ENCODE measurements around the gene MESP2.

MESP2 gene

DNA sequence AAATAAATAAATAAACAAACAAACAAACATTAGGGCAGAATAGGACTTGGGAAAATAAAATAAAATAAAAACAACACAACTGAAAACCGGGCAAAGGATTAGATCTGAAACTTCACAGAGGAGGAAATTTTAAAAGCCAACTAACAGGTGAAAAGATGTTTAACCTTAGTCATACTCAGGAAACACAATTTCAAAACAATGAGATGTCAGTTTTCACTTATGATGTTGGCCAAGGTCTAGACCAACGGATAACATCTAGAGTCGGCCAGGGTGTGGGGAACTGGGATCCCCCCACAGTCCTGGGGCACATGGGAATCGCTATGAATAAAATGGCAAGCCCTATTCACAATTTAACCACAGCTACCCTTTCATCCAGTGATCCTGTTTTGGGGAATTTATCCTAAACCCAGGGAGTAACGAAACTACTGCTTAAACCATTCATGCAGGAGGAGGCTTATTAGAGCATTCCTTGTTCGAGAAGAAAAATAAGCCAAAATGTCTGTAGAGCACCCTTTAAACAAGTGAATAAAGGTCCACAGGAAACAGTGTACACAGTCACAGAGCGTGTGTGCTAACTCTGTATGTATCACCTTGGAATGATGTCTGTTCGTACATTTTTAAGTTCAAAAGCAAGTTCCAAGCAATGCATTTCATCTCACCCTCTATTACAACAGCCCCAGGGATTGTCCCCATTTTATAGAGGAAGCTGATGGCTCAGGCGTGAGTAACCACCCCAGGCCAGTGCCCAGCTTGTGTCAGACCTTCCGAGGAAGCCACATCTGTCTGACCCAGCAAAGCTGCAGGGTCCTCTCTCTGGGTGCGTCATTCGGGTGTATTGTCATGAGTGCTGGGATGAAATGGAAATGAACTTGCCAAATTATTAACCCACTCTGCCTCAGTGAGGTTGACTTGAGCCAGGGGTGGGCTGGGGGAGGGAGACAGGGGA is 44.8 kb downstream of the MESP2 start:
- DNase-seq: peak; percentile 31

DNA sequence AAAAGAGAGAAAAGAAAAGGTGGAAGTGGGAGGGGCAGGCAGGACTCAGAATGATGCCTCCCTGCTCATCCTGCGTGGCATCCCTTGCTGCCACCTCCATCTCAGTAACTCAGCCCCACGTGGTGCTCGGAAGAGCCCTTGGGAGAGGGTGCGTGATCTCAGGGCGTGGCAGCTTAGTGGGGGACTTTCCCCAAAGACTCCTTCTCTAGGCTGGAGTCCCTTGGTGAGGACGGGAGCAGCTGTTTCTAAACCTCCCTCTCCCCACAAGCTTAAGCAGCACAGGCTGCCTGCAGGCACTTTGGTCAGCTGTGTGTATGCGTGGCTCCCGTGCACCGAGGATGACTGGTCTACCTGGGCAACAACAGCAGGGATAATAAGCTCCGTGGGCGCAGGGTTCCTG is 45.9 kb downstream of the MESP2 start:
- DNase-seq: no peak

DNA sequence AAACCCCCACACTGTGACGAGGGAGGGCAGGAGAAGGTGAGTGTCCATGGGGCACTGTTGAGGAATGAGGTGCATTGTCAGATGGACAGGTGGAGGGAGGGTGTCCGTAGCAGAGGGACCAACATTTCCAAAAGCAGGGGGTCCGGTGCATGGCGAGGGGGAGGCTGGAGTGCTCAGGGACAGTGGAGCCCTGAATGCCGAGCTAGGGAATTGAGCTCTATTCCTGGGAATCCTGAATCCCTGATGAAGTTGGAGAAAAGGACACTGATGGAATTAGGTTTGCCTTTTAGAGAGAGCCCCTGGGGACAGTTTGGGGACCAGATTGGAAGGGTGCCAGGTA is 46.4 kb downstream of the MESP2 start:
- no peak for DNase-seq

DNA sequence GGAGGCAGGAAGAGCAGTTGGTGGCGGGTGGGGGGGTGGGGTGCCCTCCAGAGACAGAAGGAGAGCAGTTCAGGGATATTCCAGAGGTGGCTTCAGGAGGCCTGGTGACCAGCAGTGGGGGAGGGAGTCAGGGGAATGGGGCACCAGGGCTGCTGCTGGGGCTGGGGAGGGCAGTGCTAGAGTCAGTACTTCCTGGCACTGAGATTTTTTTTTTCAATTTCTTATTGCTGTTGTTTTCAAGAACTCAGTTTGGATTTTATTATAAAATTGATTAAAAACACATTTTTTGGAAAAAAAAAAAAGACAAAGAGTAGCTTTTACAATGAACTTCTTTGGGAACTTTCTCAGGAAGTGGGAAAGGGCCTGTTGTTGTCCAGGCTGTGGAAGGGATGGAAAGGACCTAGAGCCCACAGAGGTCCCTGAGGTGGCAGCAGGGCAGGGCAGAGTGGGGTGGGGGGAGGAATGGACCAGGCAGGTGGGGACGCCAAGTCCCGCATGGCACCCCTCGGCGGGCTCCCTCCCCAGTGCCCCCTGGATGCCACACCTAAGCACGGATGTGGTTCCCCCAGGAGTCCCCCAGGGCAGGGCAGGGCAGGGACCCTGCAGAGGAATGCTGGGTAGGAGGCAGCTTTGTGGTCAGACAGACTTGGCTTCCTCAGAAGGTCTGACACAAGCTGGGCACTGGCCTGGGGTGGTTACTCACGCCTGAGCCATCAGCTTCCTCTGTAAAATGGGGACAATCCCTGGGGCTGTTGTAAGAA is 47.0 kb downstream of the MESP2 start:
- DNase-seq: peak; percentile 24

DNA sequence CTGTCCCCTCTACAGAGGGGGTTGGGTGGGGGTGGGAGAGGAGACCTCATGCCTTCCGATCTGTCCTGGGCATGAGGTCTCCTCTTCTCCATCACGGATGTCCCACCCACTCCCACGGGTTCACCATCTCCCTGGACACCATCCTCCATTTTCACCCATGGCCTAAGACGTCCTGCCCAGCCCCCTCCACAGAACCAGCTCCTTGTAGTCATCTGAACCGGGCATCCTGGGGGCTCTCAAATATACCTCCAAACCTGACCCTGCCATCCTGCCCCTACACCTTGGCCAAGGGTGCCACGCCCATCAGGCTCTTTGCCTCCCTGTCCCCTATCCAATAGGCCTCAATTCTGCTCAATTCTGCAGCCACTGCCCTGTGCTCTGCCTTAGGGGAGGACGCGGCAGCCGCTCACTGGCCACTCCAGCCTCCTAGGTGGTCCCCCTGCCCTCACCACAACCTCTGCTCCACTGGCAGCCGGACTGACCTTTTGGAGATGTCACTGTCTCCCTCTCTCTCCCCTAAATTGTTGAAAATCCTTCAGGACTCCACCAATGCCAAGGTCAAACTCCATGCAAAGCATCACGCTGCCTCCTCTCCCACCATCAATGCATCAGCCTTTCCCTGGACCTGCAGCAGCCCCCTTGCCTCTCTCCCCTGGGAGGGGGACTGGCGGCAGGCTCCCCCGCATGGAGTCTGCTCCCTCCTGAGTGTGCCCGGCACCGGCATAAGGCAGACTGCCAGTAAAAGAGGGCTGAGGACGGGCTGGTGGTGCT is 47.9 kb downstream of the MESP2 start:
- no peak for DNase-seq

DNA sequence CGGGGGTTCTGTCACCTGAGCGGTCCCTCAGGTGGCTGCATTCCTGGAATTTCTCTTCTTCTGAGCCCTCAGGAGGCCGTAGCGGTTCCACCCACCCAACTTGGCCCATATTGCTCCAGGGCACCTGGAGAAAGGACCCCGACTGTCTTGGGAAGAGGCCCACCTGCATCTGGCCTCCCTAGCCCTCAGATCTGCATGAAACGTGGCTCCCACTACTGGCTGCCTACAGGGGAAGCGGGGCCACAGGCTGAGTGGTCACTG is 48.4 kb downstream of the MESP2 start:
- no peak for DNase-seq

DNA sequence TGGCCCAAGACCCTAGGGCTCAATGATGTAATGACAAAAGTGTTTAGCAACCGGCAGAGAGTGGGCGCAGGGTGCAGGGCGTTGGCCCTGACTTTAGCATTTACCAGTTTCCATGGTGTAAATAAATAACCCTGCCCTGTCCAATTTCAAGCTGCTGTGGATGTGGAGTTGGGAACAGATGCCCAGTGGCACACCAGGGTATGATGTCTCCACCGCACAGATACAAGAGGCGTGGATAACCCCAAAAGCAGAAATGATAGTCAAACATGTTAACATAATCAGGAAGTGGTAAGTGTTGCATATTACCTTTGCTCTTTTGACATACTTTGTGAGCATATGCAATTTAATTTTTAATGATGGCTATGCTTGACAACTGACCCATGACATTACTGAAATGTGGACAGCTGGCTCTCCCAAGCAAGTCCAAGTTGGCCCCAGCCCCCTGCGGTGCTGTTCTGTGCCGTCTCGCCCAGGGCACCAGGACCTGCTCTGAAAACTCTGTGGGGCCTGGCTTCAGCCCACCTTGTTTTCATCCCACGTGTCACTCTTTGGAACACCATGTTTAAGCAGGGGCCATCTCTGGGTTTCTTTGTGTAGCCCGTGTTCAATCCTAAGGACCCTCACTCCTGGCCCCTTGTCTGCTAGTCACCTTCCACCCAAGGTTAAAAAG is 49.3 kb downstream of the MESP2 start:
- no peak for DNase-seq

DNA sequence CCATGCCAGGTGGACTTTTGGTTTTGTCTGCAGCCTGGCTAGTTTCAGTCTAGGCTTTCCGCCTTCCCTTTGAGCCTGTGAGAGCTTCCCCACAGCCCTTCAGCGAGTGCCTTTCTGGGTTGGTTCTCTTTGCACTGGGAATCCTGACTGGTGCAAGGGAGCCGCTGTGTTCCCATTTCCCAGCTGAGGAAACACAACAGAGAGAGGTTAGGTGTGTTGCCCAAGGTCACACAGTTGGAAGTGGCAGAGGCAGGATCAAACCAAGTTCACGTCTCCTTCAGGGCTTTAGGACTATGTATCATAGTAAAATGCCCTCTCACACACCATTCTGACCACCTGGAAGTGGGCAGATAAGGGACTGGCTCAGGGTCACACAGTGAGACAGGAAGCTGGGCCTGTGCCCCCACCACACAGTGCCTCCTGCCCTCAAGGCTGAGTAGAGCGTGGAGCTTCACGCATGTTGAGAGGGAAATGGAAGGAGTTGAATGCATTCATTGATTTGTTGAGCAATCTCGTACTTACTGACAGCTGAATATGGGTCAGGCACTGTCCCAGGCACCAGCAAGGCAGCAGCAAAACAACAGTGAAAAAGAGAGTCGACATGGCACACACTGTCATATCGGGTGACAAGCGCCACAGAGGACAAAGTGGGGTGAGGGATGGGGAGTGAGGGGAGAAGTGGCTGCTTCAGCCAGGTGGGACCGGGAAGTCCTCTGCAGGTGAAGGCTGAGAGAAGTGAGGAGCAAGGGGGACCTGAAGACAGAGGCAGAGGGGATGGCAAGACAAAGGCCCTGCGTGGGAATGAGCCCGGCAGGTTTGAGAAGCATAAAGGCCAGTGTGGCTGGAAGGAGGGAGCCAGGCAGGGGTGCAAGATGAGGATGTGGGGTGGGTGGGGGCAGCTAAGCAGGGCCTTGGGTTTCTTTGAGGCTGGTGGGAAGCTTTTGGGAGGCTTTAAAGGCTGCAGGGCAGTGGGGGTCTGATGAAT is 50.8 kb downstream of the MESP2 start:
- DNase-seq: no peak

DNA sequence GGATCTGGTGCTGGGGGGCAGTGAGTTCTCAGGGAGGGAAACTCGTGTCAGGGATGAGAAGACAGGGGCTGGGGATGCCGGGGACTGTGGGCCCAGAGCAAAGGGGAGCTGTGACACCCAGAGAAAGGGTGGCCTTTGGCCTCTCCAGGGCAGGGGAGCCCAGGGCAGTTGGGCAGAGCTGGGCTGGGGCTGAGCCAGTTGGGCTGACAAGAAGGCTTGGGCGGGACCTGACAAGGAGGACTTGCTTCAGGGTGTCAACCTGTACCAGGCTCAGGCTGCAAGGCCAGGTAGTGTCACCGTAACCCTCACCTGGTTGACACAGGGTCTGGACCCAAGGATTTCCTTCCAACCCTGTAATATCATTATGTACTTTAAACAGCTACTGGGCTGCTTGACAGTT is 51.7 kb downstream of the MESP2 start:
- DNase-seq: no peak
